ENCODE measurements around the gene MYLK. TPM values are rescaled to one million over a fixed set of nuclear protein-coding genes. Genes with fewer than 3 reads are reported as not detected.

The MYLK gene
- total RNA-seq, 1 donor from 2014 or later = 20.1 TPM

DNA sequence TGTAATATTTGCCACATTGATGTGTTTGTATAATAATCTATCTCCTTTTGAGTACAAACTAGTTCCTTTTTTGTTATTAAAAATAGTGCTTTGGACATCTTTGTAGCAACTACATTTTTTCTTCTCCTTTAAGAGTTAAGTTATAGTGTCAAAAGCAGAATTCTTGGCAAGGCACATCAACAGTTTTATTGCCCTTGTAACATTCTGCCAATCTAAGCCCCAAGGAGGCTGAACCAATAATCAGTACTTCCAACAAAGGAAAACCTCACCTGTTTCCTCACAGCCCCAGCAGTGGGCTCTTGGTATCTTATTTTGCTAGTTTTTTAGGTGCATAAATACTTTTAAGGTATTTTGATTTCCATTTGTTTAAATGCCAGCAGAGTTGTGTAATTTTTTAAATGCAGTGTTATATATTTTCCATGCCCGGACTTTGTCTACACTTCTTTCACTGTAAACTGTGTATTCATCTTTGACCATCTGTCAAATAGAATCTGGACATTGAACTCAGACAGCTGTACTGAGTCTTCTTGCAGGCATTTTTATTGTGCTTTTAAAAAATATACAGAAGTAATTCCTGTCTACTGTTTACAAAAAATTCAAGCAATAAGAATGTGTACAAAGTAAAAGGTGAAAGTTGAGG, 101.0 kb downstream of the MYLK start:
- TF ChIP-seq, protein P1, sequence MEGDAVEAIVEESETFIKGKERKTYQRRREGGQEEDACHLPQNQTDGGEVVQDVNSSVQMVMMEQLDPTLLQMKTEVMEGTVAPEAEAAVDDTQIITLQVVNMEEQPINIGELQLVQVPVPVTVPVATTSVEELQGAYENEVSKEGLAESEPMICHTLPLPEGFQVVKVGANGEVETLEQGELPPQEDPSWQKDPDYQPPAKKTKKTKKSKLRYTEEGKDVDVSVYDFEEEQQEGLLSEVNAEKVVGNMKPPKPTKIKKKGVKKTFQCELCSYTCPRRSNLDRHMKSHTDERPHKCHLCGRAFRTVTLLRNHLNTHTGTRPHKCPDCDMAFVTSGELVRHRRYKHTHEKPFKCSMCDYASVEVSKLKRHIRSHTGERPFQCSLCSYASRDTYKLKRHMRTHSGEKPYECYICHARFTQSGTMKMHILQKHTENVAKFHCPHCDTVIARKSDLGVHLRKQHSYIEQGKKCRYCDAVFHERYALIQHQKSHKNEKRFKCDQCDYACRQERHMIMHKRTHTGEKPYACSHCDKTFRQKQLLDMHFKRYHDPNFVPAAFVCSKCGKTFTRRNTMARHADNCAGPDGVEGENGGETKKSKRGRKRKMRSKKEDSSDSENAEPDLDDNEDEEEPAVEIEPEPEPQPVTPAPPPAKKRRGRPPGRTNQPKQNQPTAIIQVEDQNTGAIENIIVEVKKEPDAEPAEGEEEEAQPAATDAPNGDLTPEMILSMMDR (conservative IDR thresholded peaks at IDR 0.05) = no peak
- no peak overlapping the region for H3K27ac Mint-ChIP-seq (ENCODE audit: unreplicated experiment)
- no peaks in the 10 kb centered on the region for H3K9me3 Mint-ChIP-seq
- H3K27me3 Mint-ChIP-seq (ENCODE audit: low read depth) = no peaks in the 10 kb centered on the region
- H3K36me3 Mint-ChIP-seq (ENCODE audit: low read depth) = peaks cover 3% of the 10 kb centered on the region
- peaks cover 6% of the 10 kb centered on the region for H3K4me1 Mint-ChIP-seq
- no peak overlapping the region for H3K4me3 Mint-ChIP-seq
- no peak for DNase-seq (ENCODE audit: low read depth, low spot score)

DNA sequence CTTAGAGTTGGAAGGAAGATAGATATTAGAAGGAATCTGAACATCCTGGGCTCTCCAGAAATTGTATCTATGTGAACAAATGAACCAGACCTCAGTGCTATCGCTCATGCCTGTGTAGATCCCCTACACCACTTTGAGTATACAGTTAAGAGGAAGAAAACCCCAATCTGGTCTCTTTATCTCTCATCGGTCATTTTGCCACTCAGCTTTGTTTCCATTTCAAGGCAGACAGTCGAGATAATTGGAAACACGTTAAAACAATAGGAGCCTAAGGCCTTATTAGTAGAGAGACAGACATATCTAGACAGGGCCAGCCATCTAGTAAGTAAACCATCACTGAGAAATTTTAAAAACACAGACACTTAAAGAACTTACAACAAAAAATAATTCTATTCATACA, 101.6 kb downstream of the MYLK start:
- Mint-ChIP-seq H3K36me3 (ENCODE audit: low read depth) (peaks cover 3% of the 10 kb centered on the region), H3K4me3 (no peak overlapping the region), H3K4me1 (no peaks in the 10 kb centered on the region), H3K9me3 (no peaks in the 10 kb centered on the region), H3K27ac (ENCODE audit: unreplicated experiment) (no peak overlapping the region), H3K27me3 (ENCODE audit: low read depth) (no peaks in the 10 kb centered on the region)
- TF ChIP-seq, protein P1 (conservative IDR thresholded peaks at IDR 0.05) = no peak
- no peak for DNase-seq (ENCODE audit: low read depth, low spot score)

DNA sequence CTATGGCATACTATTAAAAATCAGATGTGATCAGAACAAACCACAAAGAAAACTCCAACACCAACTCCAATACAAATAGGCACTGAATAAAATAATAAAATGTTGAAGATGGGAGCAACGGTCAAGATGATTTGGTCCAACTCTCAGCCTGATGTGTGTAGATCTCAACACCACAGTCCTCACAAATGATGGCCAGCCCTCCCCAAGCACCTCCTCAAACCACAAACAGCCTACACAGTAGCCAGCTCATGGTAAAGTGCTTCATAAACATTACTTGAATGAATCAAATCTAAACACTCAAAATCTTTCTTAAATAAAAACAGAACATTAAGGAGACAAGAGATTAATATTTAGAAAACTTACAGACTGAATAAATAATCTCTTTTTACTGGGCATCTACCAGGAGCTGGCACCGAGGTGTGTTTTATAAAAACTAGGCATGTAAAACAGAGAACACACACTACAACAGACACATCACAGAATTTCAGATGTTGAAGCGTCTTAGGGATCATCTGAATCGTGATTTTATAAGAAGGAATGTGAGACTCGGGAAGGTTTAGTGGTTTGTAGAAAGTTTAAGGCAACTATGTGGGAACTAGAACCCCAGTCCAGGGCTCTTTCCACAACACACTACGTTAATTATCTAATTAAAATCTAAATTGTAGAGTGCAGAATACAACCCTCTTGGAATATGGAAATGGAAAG, 102.4 kb downstream of the MYLK start:
- DNase-seq (ENCODE audit: low read depth, low spot score) = no peak
- no peaks in the 10 kb centered on the region for H3K27me3 Mint-ChIP-seq (ENCODE audit: low read depth)
- H3K9me3 Mint-ChIP-seq = no peaks in the 10 kb centered on the region
- no peak overlapping the region for H3K27ac Mint-ChIP-seq (ENCODE audit: unreplicated experiment)
- no peak overlapping the region for H3K4me3 Mint-ChIP-seq
- TF ChIP-seq, protein P1 (conservative IDR thresholded peaks at IDR 0.05) = no peak
- no peaks in the 10 kb centered on the region for H3K4me1 Mint-ChIP-seq
- peaks cover 3% of the 10 kb centered on the region for H3K36me3 Mint-ChIP-seq (ENCODE audit: low read depth)

DNA sequence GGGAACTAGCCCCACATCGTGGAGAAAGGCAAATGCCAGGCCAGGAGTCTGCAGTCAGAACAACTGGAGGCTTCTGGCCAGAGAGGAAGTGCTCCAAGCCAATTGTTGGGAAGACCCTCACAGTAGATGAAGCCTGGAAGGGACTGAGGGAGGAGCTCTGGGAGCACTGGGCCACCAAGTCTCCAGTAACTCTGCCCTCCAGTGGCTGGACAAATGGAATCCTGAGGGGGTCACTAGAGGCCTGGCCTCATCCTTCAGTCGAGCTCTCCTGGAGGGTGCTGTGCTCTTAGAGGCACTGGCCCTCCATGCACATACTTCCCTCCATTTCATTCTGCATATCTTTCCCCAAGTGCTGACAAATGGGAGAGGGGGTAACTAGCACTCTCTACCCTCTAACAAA, 103.0 kb downstream of the MYLK start:
- DNase-seq (ENCODE audit: low read depth, low spot score) = no peak
- H3K27me3 Mint-ChIP-seq (ENCODE audit: low read depth) = no peaks in the 10 kb centered on the region
- no peaks in the 10 kb centered on the region for H3K4me1 Mint-ChIP-seq
- no peak overlapping the region for H3K27ac Mint-ChIP-seq (ENCODE audit: unreplicated experiment)
- no peaks in the 10 kb centered on the region for H3K9me3 Mint-ChIP-seq
- TF ChIP-seq, protein P1 (conservative IDR thresholded peaks at IDR 0.05) = no peak
- peaks cover 3% of the 10 kb centered on the region for H3K36me3 Mint-ChIP-seq (ENCODE audit: low read depth)
- H3K4me3 Mint-ChIP-seq = no peak overlapping the region

DNA sequence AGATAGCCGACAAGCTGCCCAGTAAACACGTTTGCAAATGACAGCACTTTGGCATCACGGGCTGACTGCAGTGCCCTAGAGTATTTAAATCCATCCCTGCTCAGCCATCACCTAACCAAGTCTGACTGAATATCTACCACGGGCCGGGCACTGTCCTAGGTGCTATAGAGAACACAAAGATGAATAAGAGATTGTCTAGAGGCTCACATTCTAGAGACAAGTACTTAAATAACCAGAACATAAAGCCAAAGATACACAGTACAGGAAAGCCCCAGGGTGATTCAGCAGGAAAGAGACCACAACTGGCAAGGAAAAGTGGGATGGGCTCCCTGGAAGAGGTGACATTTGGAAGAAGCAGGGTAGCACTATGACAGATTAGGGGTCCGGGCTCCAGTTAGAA, 103.5 kb downstream of the MYLK start:
- Mint-ChIP-seq H3K9me3 (no peaks in the 10 kb centered on the region), H3K36me3 (ENCODE audit: low read depth) (peaks cover 3% of the 10 kb centered on the region), H3K4me3 (no peak overlapping the region), H3K4me1 (no peaks in the 10 kb centered on the region), H3K27me3 (ENCODE audit: low read depth) (no peaks in the 10 kb centered on the region), H3K27ac (ENCODE audit: unreplicated experiment) (no peak overlapping the region)
- DNase-seq (ENCODE audit: low read depth, low spot score) = no peak
- TF ChIP-seq, protein P1 (conservative IDR thresholded peaks at IDR 0.05) = no peak

All from neural crest cell (in vitro differentiated cells).